IPS-15b (cell line): Measurements from ENCODE around the gene C22orf31.

Experiments used
- H3K27me3 ChIP-seq: one replicate; pipeline ENCODE4 v1.6.1; 2013; ENCODE audit warnings: low read length; ENCODE audit not compliant: control insufficient read depth, insufficient read depth
- H3K36me3 ChIP-seq: one replicate; pipeline ENCODE4 v1.6.1; 2013; ENCODE audit warnings: low read length; ENCODE audit not compliant: control insufficient read depth, insufficient read depth
- H3K4me1 ChIP-seq: one replicate; pipeline ENCODE4 v1.6.1; 2013; ENCODE audit warnings: mild to moderate bottlenecking, low read length; ENCODE audit not compliant: control insufficient read depth, insufficient read depth
- H3K4me3 ChIP-seq: one replicate; pipeline ENCODE4 v1.5.1; 2013; ENCODE audit warnings: low read depth, low read length
- H3K9ac ChIP-seq: one replicate; pipeline ENCODE4 v1.6.1; 2013; ENCODE audit warnings: low read depth, mild to moderate bottlenecking, low read length
- H3K9me3 ChIP-seq: one replicate; pipeline ENCODE4 v1.6.1; 2013; ENCODE audit warnings: mild to moderate bottlenecking, low read length; ENCODE audit not compliant: control insufficient read depth, insufficient read depth

Gene C22orf31

DNA sequence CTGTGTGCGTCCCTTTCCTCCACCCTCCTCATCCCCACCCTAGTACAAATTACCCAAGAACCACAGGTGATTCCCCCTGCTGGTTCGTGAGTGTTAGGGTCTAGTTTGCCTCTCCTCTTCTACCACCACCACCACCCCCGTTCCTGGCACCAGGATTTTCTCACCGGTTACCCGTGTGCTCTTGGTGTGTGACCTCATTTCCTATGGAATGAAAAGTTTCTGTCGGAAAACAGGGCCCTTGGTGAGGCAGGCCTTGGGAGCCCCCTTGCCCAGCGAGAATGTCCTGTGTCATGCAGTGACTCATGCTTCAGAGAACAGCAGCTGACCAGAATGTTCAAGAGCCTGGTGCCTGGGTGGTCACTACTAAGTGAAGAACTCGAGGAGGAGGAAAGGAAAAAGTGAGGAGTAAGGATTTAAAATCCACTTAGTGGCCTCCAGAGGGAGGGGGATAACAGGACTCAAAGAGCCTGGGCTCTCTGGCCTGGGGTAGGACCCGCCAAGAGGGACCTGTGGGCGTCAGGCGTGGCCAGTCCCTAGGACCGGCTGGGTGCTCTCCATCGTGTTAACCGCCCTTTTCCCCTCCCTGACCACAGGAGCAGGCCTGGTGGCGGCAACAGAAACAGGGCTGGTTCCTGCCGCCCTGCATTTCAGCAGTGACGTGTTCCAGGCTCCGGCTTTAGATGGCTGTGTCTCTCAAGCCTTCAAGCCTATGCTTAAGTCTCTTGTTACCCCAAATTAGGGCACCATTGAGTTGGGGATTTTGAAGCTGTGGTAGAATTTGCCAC is 30.2 kb downstream of the C22orf31 start:
- Histone ChIP-seq H3K4me1 (peaks cover 16% of the 10 kb centered on the region), H3K9ac (no peak overlapping the region), H3K4me3 (no peak overlapping the region), H3K36me3 (no peaks in the 10 kb centered on the region), H3K9me3 (no peaks in the 10 kb centered on the region), H3K27me3 (no peaks in the 10 kb centered on the region)

DNA sequence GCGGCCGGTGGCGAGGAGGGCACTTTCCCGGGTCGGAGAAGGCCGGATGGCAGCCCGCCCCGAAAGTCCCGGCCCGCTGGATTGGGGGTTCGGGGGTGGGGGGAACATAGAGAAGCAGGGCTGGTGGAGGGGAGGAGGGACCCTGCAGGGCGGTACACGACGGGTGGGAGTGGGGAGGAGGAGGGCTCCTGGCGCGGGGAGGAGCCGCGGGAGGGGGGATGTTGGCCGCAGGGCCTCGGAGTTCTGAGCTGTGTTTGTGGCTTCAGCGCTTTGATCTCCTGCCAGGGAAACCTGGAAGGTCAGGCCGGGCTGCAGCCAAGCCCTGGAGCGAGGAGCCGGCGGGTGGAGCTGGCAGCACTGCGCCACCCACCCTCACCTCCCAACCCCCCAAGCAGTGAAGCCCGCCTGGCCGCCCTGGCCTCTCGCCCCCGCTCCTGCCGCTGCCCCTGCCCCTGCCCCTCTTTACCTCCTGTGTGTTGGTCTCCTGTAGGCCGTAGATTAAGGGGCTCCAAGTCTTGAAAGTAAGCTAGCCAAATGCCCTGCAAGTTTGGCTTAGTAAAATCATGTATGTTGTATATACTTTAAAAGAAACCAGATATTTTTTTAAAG is 30.9 kb downstream of the C22orf31 start:
- Histone ChIP-seq H3K27me3 (no peaks in the 10 kb centered on the region), H3K9ac (no peak overlapping the region), H3K36me3 (no peaks in the 10 kb centered on the region), H3K4me3 (peak overlapping the region; percentile 59), H3K4me1 (peaks cover 16% of the 10 kb centered on the region), H3K9me3 (no peaks in the 10 kb centered on the region)

DNA sequence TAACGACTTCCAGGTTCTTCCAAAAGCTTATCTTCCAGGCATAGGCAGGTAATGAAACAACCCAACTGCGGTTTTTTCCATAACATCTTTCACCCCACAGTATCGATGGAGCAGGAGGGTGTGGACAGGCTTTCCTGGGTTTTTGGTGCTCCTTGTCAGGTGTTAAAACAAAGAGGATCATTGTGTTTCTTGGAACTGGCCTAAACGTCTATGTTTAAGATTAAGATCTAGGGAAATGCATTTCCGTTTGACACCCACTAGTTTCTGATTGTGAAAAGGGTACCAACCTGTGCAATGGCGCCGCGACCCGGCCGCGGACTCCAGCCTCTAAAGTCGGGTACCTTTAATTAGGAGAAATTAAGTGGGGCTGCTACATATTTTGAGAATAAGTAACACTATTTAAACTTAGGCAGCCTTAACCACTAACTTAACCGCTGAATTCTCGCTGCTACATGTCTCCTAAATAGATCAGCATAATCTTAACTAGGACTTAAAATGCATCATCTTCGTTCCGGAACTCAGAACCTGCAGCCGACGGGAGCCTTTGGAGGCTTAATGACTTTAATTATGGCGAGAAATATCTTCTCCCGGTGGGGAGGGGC is 31.5 kb downstream of the C22orf31 start:
- peak overlapping the region; percentile 59 for H3K4me3 ChIP-seq
- no peaks in the 10 kb centered on the region for H3K9me3 ChIP-seq
- H3K9ac ChIP-seq, result peak overlapping the region; percentile 39
- peaks cover 16% of the 10 kb centered on the region for H3K4me1 ChIP-seq
- no peaks in the 10 kb centered on the region for H3K36me3 ChIP-seq
- H3K27me3 ChIP-seq, result no peaks in the 10 kb centered on the region

DNA sequence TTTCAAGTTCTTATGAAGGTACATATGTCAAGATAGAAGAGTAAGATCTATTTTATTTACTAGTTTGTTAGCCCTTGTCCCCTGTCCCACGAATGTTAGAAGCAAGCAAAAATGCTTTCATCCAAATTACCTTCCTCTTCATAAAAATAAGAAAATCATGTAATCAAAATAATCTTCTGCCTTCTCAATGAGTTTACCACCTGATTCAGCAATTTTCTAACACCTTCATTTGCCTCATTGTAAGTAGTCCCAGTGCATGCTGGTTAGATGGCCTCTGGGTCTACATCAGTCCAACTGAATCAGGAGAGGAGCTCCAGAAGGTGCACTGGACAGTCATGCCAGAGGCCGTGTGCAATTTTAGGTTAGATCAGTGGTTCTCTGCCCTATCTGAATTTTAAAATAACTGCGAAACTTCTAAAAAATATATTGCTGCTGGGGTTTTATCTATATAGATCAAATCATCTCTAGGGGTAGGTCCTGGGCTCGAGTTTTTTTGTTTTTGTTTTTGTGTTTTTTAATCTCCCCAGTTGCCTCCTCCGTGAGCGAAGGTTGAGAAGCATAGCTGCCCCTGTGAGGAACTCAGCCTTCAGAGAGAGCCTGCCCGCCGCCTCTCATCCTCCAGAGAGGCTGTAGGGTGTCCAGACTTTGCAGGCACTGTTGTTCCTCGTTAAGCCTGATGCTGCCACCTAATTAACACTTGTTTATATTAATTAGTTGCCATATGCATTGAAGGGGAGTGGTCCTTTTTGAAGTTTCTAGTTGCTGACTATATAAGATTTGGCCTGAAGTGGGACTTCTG is 32.2 kb downstream of the C22orf31 start:
- no peaks in the 10 kb centered on the region for H3K27me3 ChIP-seq
- H3K9ac ChIP-seq, result peak overlapping the region; percentile 39
- peaks cover 16% of the 10 kb centered on the region for H3K4me1 ChIP-seq
- H3K9me3 ChIP-seq, result no peaks in the 10 kb centered on the region
- no peaks in the 10 kb centered on the region for H3K36me3 ChIP-seq
- H3K4me3 ChIP-seq, result peak overlapping the region; percentile 59

DNA sequence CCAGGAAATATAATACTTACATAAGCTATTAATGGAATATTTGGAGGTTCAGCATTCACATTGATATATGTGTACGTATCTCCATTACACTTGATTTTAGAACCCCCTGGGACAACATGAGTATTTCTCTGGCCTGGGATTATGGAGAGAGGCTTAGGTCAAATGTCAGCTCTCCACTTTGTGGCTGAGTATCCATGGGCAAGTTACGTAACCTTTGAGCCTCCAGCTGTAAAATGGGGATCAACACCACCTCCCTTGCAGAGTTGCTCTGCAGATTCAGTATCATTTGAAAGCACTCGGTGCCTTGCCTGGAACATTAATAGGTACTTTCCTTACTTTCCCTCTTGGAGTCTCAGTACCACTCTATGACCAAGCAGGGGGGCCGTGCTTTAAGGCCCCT is 33.2 kb downstream of the C22orf31 start:
- Histone ChIP-seq H3K9me3 (no peaks in the 10 kb centered on the region), H3K9ac (no peak overlapping the region), H3K4me1 (peaks cover 16% of the 10 kb centered on the region), H3K4me3 (no peak overlapping the region), H3K27me3 (no peaks in the 10 kb centered on the region), H3K36me3 (no peaks in the 10 kb centered on the region)

DNA sequence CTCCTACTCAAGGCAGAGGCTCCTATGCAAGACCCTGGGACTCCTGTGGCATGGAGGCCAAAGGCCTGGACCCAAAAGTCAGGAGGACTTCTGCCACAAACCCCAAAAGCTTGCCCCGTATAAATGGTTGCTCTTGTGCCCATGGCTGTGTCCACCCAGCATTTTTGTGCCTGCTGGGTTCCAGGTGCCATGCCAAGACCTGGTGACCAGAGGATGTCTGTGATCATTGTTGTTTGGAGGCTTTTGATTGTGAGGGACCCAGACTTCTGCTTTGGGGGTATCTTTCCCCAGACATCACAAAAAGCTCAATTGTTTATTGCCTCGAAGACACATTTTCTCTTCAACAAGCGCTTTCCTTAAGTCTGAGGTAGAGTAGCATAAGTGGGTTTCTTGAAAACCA is 35.1 kb downstream of the C22orf31 start:
- H3K36me3 ChIP-seq, result no peaks in the 10 kb centered on the region

DNA sequence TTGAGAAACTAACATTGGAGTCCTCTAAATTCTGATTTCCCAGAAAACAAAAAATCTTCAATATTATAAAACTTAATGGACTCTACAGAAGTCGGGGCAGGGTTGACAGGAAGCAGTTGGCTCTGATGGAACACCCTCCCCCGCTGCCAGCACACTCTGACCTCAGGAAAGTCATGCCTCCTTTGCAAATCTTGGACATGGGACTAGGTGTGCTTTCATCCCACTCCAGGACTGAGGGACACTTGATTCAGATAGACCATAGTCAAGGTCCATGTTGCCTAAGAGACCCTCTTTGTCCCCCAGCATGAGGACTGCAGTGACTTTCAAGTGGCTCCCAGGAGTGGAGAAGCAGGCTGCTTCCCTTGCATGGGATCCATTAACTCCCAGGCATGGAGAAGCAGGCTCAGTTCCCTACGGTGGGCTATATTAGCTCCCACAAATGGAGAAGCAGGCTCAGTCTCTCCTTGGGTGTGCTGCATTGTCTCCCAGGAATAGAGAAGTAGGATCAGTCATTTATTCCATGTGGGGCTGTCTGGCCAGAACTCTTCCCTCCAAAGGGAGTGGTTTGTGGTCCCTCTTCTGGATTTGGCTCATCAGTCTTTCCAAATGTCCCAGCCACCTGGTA is 38.3 kb downstream of the C22orf31 start:
- no peaks in the 10 kb centered on the region for H3K9me3 ChIP-seq
- H3K36me3 ChIP-seq, result no peaks in the 10 kb centered on the region
- H3K9ac ChIP-seq, result no peak overlapping the region
- H3K27me3 ChIP-seq, result no peaks in the 10 kb centered on the region
- H3K4me3 ChIP-seq, result no peak overlapping the region
- H3K4me1 ChIP-seq, result peaks cover 4% of the 10 kb centered on the region

More for the DNA sequence above, 35.1 kb downstream of the C22orf31 start:
- H3K4me1 ChIP-seq, result peaks cover 12% of the 10 kb centered on the region
- H3K9me3 ChIP-seq, result no peaks in the 10 kb centered on the region
- no peak overlapping the region for H3K4me3 ChIP-seq
- H3K9ac ChIP-seq, result no peak overlapping the region
- no peaks in the 10 kb centered on the region for H3K27me3 ChIP-seq

DNA sequence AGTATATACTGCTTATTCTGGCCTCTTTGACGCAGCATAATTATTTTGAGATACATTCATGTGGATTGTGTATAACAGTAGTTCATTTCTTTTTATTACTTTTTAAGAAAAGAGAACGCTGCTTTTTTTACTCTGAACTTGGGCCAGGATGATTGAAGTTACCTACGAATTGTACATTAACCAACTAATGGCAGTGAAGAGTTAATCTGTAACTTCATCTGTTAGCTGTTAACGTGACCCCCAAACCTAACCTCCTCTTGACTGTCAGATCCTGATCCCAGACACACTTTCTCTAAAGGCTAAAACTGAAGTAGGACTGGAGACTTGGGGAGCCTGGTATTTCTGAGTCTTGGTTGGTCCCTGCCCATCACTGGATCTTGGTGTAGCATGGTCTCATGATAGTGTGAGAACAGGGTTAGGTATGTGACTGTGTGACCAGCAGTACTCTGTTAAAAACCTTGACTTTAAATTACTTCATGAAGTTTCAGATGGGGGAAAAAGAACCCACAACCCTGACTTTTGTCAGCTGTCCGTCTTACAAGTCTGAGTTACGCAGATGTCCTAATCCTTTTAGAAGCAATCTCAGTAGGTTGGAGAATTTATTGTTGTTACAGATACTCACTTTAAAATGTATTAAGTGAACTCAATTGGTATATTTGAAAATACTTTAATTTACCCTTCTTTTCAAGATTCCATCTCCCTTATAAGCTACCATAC is 39.4 kb downstream of the C22orf31 start:
- Histone ChIP-seq H3K9ac (no peak overlapping the region), H3K4me3 (no peak overlapping the region), H3K36me3 (no peaks in the 10 kb centered on the region), H3K27me3 (no peaks in the 10 kb centered on the region), H3K9me3 (no peaks in the 10 kb centered on the region), H3K4me1 (peaks cover 4% of the 10 kb centered on the region)

DNA sequence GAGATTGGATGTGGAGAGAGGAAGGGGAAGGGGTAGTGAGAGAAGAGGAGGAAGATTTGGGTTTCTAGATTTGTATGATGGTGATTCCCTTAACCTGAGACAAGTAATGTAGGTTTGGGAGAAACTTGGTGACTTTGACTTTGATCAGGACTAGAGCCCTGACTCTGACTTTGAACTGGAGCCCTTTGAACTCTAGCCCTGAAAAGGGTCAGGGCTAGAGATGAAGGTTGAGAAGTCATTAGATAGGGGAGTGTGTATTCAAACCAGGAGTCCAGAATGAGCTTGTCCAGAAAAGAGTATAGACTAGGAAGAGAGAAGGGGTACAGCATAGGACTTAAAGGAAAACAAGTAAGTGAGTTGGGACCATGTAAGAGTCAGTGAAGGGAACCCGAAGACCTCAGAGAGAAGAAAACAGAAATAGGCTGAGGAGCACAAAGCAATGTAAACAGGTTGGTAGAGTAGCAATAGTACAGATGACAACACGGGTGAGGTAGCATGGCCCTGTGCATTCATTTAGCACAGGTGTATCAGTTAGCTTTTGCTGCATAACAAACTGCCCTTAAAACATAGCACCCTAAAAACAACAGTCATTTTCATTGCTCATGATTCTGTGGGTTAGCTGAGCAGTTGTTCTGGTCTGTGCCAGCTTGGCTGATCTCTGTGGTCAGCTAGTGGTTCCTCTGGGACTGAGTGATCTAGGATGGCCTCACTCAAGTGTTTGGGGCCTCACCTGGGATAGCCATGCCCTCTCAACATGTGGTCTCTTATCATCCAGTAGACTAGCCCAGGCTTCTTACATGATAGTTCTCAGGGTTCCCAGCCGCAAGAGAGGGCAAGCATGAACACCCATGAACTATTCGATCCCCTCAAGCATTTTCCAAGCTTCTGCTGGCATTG is 43.1 kb downstream of the C22orf31 start:
- H3K9ac ChIP-seq, result no peak overlapping the region
- no peak overlapping the region for H3K4me3 ChIP-seq
- H3K9me3 ChIP-seq, result no peaks in the 10 kb centered on the region
- peaks cover 12% of the 10 kb centered on the region for H3K4me1 ChIP-seq
- no peaks in the 10 kb centered on the region for H3K36me3 ChIP-seq
- H3K27me3 ChIP-seq, result no peaks in the 10 kb centered on the region
